ENCODE data around the gene CCND3. TPM values are rescaled to one million over a fixed set of nuclear protein-coding genes. Genes with fewer than 3 reads are reported as not detected.

CCND3 gene
- total and polyA plus RNA-seq, 4 donors: 45.2 to 51.4 (median 48.0) TPM

DNA sequence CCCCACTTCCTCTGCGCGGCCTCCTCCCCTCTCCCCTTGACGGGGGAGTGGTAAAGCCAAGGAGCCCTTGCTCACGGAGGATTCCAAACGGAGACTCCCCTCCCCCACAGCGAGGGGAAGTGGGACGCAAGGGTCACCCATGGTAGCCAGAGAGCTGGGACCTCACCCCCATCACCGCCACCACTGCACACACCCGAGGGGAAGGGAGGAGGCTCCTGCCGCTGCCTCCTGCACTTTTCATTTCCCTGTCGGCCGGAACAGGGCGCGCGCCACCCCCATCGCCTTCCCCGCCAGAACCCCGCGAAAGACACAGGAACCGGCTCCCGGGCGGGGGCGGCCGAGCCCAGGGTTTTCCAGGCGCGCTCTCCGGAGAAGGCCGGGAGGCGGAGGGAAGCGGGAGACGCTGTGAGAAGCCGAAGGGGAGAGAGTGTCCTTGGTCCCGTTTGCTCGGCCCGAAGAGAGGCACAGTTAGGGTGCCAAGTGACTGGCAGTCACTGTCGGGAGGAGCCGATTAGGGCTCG, 789 bp downstream of the CCND3 start:
- peak overlapping the region; percentile 80 to 81 for H3K4me3 ChIP-seq (ENCODE audit: low read length in 2 of 2)
- H3K9me3 ChIP-seq (ENCODE audit: control insufficient read depth, low read length): no peaks in the 10 kb centered on the region
- DNase-seq: peak; percentile 63 to 85
- H3K27ac ChIP-seq (ENCODE audit: low read depth in 1 of 2, low read length in 2 of 2): peak overlapping the region in 1 of 2 donors; percentile 71
- 0% methylated on average over 36 to 38 of the region's 38 CpGs for WGBS, 2 donors
- H3K4me1 ChIP-seq (ENCODE audit: control insufficient read depth in 1 of 2, insufficient read depth in 2 of 2, low read length in 2 of 2): no peaks in the 10 kb centered on the region
- no peaks in the 10 kb centered on the region for H3K27me3 ChIP-seq (ENCODE audit: control insufficient read depth in 1 of 2, insufficient read depth in 2 of 2, low read length in 1 of 2)
- ATAC-seq (ENCODE audit: low FRiP score): peak; percentile 22
- intact Hi-C loops (cut with DNase I): loop anchor here in 1 of 2 donors (2.0 kb wide), 1 partner anchor 108 kb away; no protein-coding TSS in a partner anchor
- H3K36me3 ChIP-seq (ENCODE audit: control insufficient read depth in 1 of 2, insufficient read depth in 2 of 2, low read length in 1 of 2): no peaks in the 10 kb centered on the region

GRCh38 chr6:41939848-41940758, 1.5 kb downstream of the CCND3 start:
- DNase-seq: no peak
- H3K36me3 ChIP-seq (ENCODE audit: control insufficient read depth in 1 of 2, insufficient read depth in 2 of 2, low read length in 1 of 2): no peaks in the 10 kb centered on the region
- peak overlapping the region in 1 of 2 donors; percentile 81 for H3K4me3 ChIP-seq (ENCODE audit: low read length in 2 of 2)
- H3K27me3 ChIP-seq (ENCODE audit: control insufficient read depth in 1 of 2, insufficient read depth in 2 of 2, low read length in 1 of 2): no peaks in the 10 kb centered on the region
- ATAC-seq (ENCODE audit: low FRiP score): no peak
- no peak overlapping the region for H3K27ac ChIP-seq (ENCODE audit: low read depth in 1 of 2, low read length in 2 of 2)
- no peaks in the 10 kb centered on the region for H3K9me3 ChIP-seq (ENCODE audit: control insufficient read depth, low read length)
- intact Hi-C loops (cut with DNase I): loop anchor here (1.0 to 5.0 kb wide), 3 partner anchors 19 to 109 kb away; partner anchors contain the start of genes BYSL (in 1 of the 2) and MED20 (in 1 of the 2)
- WGBS, 2 donors: 23 to 25% methylated on average over 26 to 27 of the region's 27 CpGs
- no peaks in the 10 kb centered on the region for H3K4me1 ChIP-seq (ENCODE audit: control insufficient read depth in 1 of 2, insufficient read depth in 2 of 2, low read length in 2 of 2)

GRCh38 chr6:41939176-41939847, 2.3 kb downstream of the CCND3 start:
- Histone ChIP-seq H3K9me3 (ENCODE audit: control insufficient read depth, low read length) (no peaks in the 10 kb centered on the region), H3K27me3 (ENCODE audit: control insufficient read depth in 1 of 2, insufficient read depth in 2 of 2, low read length in 1 of 2) (no peaks in the 10 kb centered on the region), H3K36me3 (ENCODE audit: control insufficient read depth in 1 of 2, insufficient read depth in 2 of 2, low read length in 1 of 2) (no peaks in the 10 kb centered on the region), H3K4me1 (ENCODE audit: control insufficient read depth in 1 of 2, insufficient read depth in 2 of 2, low read length in 2 of 2) (no peaks in the 10 kb centered on the region), H3K4me3 (ENCODE audit: low read length in 2 of 2) (no peak overlapping the region), H3K27ac (ENCODE audit: low read depth in 1 of 2, low read length in 2 of 2) (no peak overlapping the region)
- no peak for ATAC-seq (ENCODE audit: low FRiP score)
- intact Hi-C loops (cut with DNase I): loop anchor here in 1 of 2 donors (1.0 to 5.0 kb wide), 2 partner anchors 18 to 103 kb away; partner anchors contain the start of genes BYSL and MED20
- WGBS, 2 donors: 61 to 67% methylated on average over 11 of the region's 11 CpGs
- peak; percentile 62 to 79 for DNase-seq

DNA sequence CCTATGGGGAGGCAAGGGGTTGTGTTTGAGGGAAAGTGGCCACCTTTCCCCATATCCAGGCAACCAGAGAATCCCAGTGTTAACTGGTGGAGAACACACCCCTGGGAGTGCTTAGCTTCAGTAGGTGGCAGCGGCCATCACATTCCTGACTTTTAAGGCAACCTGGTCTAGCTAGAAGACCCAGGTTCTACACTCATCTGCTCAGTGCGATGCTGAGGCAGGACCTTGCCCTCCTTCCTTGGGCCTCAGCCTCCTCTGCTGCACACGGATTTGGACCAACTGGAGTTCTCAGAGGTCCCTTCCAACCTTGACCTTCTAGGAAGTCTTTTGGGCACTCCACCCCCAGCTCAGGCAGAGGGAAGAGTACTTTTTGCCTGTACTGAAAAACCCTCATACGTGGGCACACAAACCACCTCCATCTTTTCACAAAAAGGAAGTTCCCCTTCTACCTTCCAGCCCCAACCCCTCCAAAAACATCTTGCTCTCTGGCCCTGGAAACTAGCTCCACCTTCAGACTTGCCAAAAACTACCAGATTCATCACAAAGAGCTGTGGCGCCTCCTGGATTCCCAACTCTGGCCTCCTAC, 2.9 kb downstream of the CCND3 start:
- intact Hi-C loops (cut with DNase I): loop anchor here in 1 of 2 donors (1.0 to 5.0 kb wide), 2 partner anchors 17 to 104 kb away; partner anchors contain the start of genes BYSL and MED20
- no peaks in the 10 kb centered on the region for H3K9me3 ChIP-seq (ENCODE audit: control insufficient read depth, low read length)
- H3K36me3 ChIP-seq (ENCODE audit: control insufficient read depth in 1 of 2, insufficient read depth in 2 of 2, low read length in 1 of 2): no peaks in the 10 kb centered on the region
- 83 to 84% methylated on average over 5 of the region's 5 CpGs for whole genome bisulfite sequencing, 2 donors
- H3K27me3 ChIP-seq (ENCODE audit: control insufficient read depth in 1 of 2, insufficient read depth in 2 of 2, low read length in 1 of 2): no peaks in the 10 kb centered on the region
- DNase-seq (no peak), ATAC-seq (ENCODE audit: low FRiP score) (no peak)
- H3K4me1 ChIP-seq (ENCODE audit: control insufficient read depth in 1 of 2, insufficient read depth in 2 of 2, low read length in 2 of 2): no peaks in the 10 kb centered on the region
- H3K4me3 ChIP-seq (ENCODE audit: low read length in 2 of 2): no peak overlapping the region
- H3K27ac ChIP-seq (ENCODE audit: low read depth in 1 of 2, low read length in 2 of 2): no peak overlapping the region

GRCh38 chr6:41937861-41938574, 3.6 kb downstream of the CCND3 start:
- ATAC-seq (ENCODE audit: low FRiP score): no peak
- DNase-seq: no peak
- WGBS, 2 donors: 73 to 77% methylated on average over 4 of the region's 4 CpGs
- intact Hi-C loops (cut with DNase I): loop anchor here in 1 of 2 donors (5.0 kb wide), 1 partner anchor 104 kb away; no protein-coding TSS in a partner anchor
- Histone ChIP-seq H3K4me1 (ENCODE audit: control insufficient read depth in 1 of 2, insufficient read depth in 2 of 2, low read length in 2 of 2) (no peaks in the 10 kb centered on the region), H3K27ac (ENCODE audit: low read depth in 1 of 2, low read length in 2 of 2) (no peak overlapping the region), H3K27me3 (ENCODE audit: control insufficient read depth in 1 of 2, insufficient read depth in 2 of 2, low read length in 1 of 2) (no peaks in the 10 kb centered on the region), H3K9me3 (ENCODE audit: control insufficient read depth, low read length) (no peaks in the 10 kb centered on the region), H3K36me3 (ENCODE audit: control insufficient read depth in 1 of 2, insufficient read depth in 2 of 2, low read length in 1 of 2) (no peaks in the 10 kb centered on the region), H3K4me3 (ENCODE audit: low read length in 2 of 2) (no peak overlapping the region)

- H3K36me3 ChIP-seq (ENCODE audit: control insufficient read depth in 1 of 2, insufficient read depth in 2 of 2, low read length in 1 of 2): no peaks in the 10 kb centered on the region
- intact Hi-C loops (cut with DNase I): loop anchor here in 1 of 2 donors (5.0 kb wide), 1 partner anchor 105 kb away; no protein-coding TSS in a partner anchor
Measured at GRCh38 chr6:41937472-41937860, 4.1 kb downstream of the CCND3 start.

DNA sequence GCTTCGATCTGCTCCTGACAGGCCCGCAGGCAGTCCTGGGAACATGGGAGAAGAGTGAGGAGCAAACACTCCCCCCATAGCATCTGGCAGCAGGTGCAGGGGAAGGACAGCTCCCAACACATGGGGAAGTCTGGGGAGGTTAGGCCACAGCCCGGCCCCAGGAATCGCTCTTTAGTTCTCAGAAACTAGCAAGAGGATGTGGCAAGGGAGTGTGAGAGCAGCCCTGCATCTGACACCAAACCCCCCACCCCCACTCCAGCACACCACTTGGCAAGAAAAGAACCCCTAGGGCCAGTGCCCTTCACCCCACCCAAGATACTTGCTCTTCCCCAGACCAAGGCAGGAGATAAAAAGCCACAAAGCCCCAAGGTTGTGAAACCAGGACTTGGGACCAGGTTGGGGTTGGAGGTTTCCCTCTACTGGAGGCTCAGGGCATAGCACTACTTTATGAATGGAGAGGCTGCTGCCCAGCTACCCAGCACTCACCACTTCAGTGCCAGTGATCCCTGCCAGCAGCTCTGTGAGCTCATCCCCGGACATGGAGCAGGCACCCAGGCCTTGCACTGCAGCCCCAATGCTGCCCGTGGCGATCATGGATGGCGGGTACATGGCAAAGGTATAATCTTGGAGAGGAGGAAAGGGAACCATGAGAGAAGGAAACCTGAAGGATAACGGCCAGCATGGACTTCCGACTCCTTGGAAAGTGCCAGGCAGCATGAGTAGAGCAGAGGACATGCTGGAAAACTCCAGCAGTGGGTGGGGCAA, 5.4 kb downstream of the CCND3 start:
- intact Hi-C loops (cut with DNase I): loop anchor here in 1 of 2 donors (5.0 kb wide), 1 partner anchor 106 kb away; no protein-coding TSS in a partner anchor
- peak overlapping the region in 1 of 2 donors; percentile 10 for H3K27ac ChIP-seq (ENCODE audit: low read depth in 1 of 2, low read length in 2 of 2)
- ATAC-seq (ENCODE audit: low FRiP score) (peak; percentile 85), DNase-seq (peak; percentile 75 to 85)
- H3K9me3 ChIP-seq (ENCODE audit: control insufficient read depth, low read length): no peaks in the 10 kb centered on the region
- no peaks in the 10 kb centered on the region for H3K4me1 ChIP-seq (ENCODE audit: control insufficient read depth in 1 of 2, insufficient read depth in 2 of 2, low read length in 2 of 2)
- no peaks in the 10 kb centered on the region for H3K27me3 ChIP-seq (ENCODE audit: control insufficient read depth in 1 of 2, insufficient read depth in 2 of 2, low read length in 1 of 2)
- no peak overlapping the region for H3K4me3 ChIP-seq (ENCODE audit: low read length in 2 of 2)
- WGBS, 2 donors: 43 to 52% methylated on average over 10 of the region's 10 CpGs
- H3K36me3 ChIP-seq (ENCODE audit: control insufficient read depth in 1 of 2, insufficient read depth in 2 of 2, low read length in 1 of 2): peaks cover 0 to 2% of the 10 kb centered on the region in 2 donors

More at GRCh38 chr6:41937472-41937860, 4.1 kb downstream of the CCND3 start:
- DNase-seq: no peak
- Histone ChIP-seq H3K27me3 (ENCODE audit: control insufficient read depth in 1 of 2, insufficient read depth in 2 of 2, low read length in 1 of 2) (no peaks in the 10 kb centered on the region), H3K9me3 (ENCODE audit: control insufficient read depth, low read length) (no peaks in the 10 kb centered on the region), H3K27ac (ENCODE audit: low read depth in 1 of 2, low read length in 2 of 2) (no peak overlapping the region), H3K4me1 (ENCODE audit: control insufficient read depth in 1 of 2, insufficient read depth in 2 of 2, low read length in 2 of 2) (no peaks in the 10 kb centered on the region), H3K4me3 (ENCODE audit: low read length in 2 of 2) (no peak overlapping the region)
- 63 to 83% methylated on average over 2 of the region's 2 CpGs for WGBS, 2 donors
- no peak for ATAC-seq (ENCODE audit: low FRiP score)
